ENCODE results near the gene ZNF391.

DNA sequence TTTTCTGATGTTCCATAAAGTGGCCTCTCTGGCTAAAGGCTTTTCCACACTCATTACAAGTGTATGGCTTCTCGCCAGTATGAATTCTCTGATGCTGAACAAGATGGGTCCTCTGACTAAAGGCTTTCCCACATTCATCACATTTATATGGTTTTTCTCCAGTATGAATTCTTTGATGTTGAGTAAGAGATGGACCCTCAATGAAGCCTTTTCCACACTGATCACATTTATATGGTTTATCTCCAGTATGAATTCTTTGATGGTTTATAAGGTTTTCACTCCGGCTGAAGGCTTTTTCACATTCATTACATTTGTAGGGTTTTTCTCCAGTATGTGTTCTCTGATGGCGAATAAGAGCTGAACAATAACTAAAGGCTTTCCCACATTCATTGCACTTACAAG is 63.9 kb downstream of the ZNF391 start:
- no peak for TF ChIP-seq CTCF (conservative IDR thresholded peaks at IDR 0.05; ENCODE audit: low read length)
- TF ChIP-seq EZH2phosphoT487 (IDR thresholded peaks at IDR 0.05; ENCODE audit: borderline replicate concordance, low read depth, low read length): no peak
